Measurements from ENCODE around the gene GRPEL1. TPM values are rescaled to one million over a fixed set of nuclear protein-coding genes. Genes with fewer than 3 reads are reported as not detected.

Gene GRPEL1
- total RNA-seq, 3 donors from 2014 or later, result 129 to 146 (median 136) TPM

DNA sequence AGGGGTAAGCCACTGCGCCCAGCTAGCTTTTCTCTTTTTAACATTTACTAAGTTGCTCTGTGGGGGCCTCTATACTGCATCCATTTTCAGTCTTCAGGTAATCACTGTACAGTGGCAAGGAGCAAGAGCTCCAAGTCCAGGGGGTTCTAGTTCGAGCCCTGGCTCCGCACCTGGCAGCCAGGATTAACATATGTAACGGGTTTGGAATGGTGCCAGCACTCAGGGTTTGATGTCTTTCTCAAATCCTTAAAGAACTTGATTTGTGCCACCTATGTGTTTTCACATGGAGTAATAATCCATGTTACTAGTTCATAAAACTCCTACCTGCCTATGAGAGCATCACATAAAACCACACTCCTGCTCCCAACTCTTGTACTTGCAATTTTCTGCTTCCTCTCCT is 4.5 kb downstream of the GRPEL1 start:
- no peaks in the 10 kb centered on the region for H3K9me3 Mint-ChIP-seq
- DNase-seq (no peak), ATAC-seq (no peak)
- no peaks in the 10 kb centered on the region for H3K27me3 Mint-ChIP-seq (ENCODE audit: low read depth)
- peaks cover 34% of the 10 kb centered on the region for H3K36me3 Mint-ChIP-seq (ENCODE audit: insufficient read depth)
- peaks cover 35% of the 10 kb centered on the region for H3K4me1 Mint-ChIP-seq (ENCODE audit: low read depth)
- no peak overlapping the region for H3K4me3 Mint-ChIP-seq

- Mint-ChIP-seq H3K9me3 (no peaks in the 10 kb centered on the region), H3K4me1 (ENCODE audit: low read depth) (peaks cover 33% of the 10 kb centered on the region), H3K27me3 (ENCODE audit: low read depth) (no peaks in the 10 kb centered on the region), H3K4me3 (no peak overlapping the region), H3K36me3 (ENCODE audit: insufficient read depth) (peaks cover 35% of the 10 kb centered on the region)
- ATAC-seq (no peak), DNase-seq (no peak)
Observed at GRCh38 chr4:7062816-7063215, 5.0 kb downstream of the GRPEL1 start.

DNA sequence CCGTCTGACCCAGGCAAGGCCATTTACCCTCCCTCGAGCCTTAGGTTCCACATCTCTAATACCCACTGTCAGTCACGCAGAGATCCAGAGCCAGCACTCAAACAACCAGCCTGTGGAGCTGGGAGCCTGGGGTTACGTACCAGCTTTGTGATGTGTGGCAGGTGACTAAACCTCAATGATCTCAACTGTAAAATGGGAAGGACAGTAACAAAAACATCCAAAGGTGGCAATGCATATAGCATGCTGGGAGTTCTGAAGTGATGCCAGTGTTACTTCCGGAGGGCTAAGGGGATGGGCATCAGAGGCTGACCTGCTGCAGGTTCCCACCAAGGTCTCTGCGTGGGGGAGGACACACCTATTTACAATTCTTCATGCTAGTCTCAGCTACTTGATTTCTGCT is 6.0 kb downstream of the GRPEL1 start:
- no peaks in the 10 kb centered on the region for H3K9me3 Mint-ChIP-seq
- no peaks in the 10 kb centered on the region for H3K27me3 Mint-ChIP-seq (ENCODE audit: low read depth)
- ATAC-seq, result no peak
- peaks cover 27% of the 10 kb centered on the region for H3K4me1 Mint-ChIP-seq (ENCODE audit: low read depth)
- H3K36me3 Mint-ChIP-seq (ENCODE audit: insufficient read depth), result peaks cover 35% of the 10 kb centered on the region
- DNase-seq, result no peak
- no peak overlapping the region for H3K4me3 Mint-ChIP-seq

GRCh38 chr4:7060346-7061150 is 7.3 kb downstream of the GRPEL1 start:
- Mint-ChIP-seq H3K36me3 (ENCODE audit: insufficient read depth) (peaks cover 38% of the 10 kb centered on the region), H3K4me3 (no peak overlapping the region)

DNA sequence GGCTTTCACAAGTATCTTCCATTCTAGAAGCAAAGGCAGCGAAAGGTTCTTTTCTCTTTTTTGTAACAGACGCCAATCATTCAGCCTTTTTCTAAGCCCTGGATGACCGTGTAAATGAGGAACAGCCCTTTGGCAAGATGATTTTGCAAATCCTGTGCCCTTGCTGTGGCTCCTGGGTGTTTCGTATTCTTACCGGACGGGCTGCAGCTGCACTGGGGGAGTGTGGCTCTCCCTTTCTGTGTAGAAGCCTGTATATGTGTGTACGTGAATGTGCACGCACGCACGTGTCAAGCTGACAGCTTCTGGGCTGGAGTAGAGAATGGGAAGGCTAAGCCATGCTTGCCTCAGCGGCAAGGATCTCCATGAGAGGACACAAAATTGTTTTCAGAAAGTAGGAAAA is 8.2 kb downstream of the GRPEL1 start:
- Mint-ChIP-seq H3K9me3 (no peaks in the 10 kb centered on the region), H3K4me1 (ENCODE audit: low read depth) (peaks cover 8% of the 10 kb centered on the region), H3K27me3 (ENCODE audit: low read depth) (no peaks in the 10 kb centered on the region), H3K4me3 (no peak overlapping the region), H3K36me3 (ENCODE audit: insufficient read depth) (peaks cover 42% of the 10 kb centered on the region)
- DNase-seq, result no peak
- no peak for ATAC-seq

More at GRCh38 chr4:7060346-7061150, 7.3 kb downstream of the GRPEL1 start:
- Mint-ChIP-seq H3K9me3 (no peaks in the 10 kb centered on the region), H3K4me1 (ENCODE audit: low read depth) (peaks cover 15% of the 10 kb centered on the region), H3K27me3 (ENCODE audit: low read depth) (no peaks in the 10 kb centered on the region)
- ATAC-seq (no peak), DNase-seq (no peak)

DNA sequence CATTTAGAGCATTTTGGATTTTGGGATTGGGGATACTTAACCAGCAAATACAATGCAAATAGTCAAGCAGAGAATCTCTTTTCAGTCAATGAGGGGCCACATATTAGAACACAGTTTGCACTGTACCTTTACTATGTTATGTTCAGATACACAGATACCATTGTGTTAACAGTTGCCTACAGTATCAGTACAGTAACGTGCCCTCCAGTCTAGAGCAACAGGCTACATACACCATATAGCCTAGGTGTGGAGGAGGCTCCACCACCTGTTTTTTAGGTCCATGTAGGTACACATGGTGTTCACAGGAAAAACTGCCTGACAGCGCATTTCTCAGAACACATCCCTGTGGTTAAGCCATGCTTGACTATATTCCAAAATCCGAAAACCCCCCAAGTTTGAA is 9.1 kb downstream of the GRPEL1 start:
- H3K4me1 Mint-ChIP-seq (ENCODE audit: low read depth), result peaks cover 4% of the 10 kb centered on the region
- no peaks in the 10 kb centered on the region for H3K27me3 Mint-ChIP-seq (ENCODE audit: low read depth)
- ATAC-seq, result no peak

GRCh38 chr4:7055990-7056325 is 11.9 kb downstream of the GRPEL1 start:
- Mint-ChIP-seq H3K4me1 (ENCODE audit: low read depth) (peaks cover 12% of the 10 kb centered on the region), H3K4me3 (no peak overlapping the region), H3K9me3 (no peaks in the 10 kb centered on the region)

More for the DNA sequence above, 9.1 kb downstream of the GRPEL1 start:
- Mint-ChIP-seq H3K36me3 (ENCODE audit: insufficient read depth) (peaks cover 46% of the 10 kb centered on the region), H3K9me3 (no peaks in the 10 kb centered on the region), H3K4me3 (no peak overlapping the region)
- DNase-seq, result no peak

DNA sequence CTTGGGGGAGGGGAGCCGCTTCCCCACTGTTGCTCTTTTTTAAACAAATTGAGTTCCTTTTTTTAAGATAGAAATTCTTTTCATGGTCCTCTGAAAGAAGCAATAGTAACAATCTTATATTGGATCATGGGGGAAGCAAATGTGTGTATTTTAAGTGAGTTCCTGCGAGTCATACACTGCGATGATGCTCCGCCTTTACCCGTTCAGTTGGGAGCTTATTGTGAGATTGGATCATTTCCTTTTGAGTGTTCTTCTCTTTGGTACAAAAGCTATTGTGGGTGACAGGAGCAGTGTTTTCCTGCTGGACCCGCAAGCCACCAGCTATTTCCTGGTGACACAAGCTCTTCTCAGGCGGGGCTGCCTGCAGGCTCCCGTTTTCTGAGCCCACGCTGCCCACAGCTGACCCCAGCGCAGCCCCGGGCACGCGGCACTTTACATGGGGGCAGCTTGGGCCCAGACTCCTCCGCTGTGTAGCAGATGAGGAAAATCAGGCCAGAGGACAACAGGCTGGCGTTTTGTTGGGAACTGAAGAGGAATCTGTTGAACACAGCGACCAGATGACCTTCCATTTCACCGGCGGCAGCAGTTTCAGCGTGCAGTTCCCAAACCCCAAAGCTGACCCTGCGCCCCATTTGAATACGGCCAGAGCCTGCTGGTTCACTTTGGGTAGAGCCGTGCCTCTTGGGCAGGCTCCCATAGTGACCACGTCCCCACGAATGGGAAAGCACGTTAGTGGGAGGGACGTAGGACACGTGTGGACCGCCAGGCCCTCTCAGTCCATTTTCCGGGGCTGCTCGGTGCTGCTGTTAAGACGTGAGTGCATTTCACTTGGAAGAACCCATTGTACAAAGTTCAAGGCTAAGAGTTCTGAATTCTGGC is 12.5 kb downstream of the GRPEL1 start:
- Mint-ChIP-seq H3K27me3 (ENCODE audit: low read depth) (no peaks in the 10 kb centered on the region), H3K4me1 (ENCODE audit: low read depth) (peaks cover 16% of the 10 kb centered on the region), H3K36me3 (ENCODE audit: insufficient read depth) (peaks cover 26% of the 10 kb centered on the region), H3K4me3 (no peak overlapping the region), H3K9me3 (no peaks in the 10 kb centered on the region)
- ATAC-seq (no peak), DNase-seq (no peak)

More at GRCh38 chr4:7055990-7056325, 11.9 kb downstream of the GRPEL1 start:
- H3K27me3 Mint-ChIP-seq (ENCODE audit: low read depth), result no peaks in the 10 kb centered on the region
- ATAC-seq (no peak), DNase-seq (no peak)
- peaks cover 27% of the 10 kb centered on the region for H3K36me3 Mint-ChIP-seq (ENCODE audit: insufficient read depth)

- peaks cover 23% of the 10 kb centered on the region for H3K4me1 Mint-ChIP-seq (ENCODE audit: low read depth)
- ATAC-seq (no peak), DNase-seq (no peak)
- no peaks in the 10 kb centered on the region for H3K9me3 Mint-ChIP-seq
- peaks cover 24% of the 10 kb centered on the region for H3K36me3 Mint-ChIP-seq (ENCODE audit: insufficient read depth)
- H3K27me3 Mint-ChIP-seq (ENCODE audit: low read depth), result no peaks in the 10 kb centered on the region
- H3K4me3 Mint-ChIP-seq, result no peak overlapping the region
Observed at GRCh38 chr4:7054106-7054880, 13.6 kb downstream of the GRPEL1 start.

DNA sequence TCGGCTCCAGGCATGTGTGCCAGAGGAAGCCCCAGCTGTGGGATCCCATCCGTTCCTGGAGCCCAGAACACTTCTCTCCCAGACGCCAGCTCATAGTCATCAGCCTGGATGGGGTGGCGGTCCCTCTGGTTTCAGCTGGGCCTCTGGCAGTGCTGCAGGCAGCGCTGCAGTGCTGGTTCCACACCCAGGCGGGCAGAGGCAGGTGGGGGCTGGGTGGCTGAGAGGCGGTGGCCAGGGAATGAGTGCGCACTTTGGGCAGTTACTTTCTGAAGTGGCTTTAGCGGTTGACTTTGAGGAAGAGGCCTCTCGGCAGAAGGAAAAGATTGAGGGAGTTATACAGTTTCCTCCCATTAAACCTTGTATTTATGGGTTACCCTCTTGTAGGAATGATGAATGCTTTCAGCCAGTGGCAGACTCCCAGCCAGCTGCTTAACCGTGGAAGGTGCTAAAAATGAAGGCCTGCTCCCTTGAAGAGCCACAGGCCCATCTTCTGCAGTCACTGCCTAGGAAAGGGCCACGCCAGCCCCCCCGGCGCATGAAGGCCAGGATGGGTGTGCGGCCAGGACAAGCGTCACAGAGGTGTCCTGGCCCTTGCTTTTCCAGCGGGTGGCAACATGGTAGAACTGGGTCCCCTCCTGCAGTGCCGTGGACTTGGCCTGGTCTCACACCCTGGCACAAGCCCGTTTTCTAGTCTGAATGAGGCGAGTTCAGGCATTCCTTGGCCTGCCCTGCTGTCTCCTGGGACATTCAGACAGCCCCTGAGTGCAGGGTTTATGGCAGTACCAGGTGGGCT is 14.7 kb downstream of the GRPEL1 start:
- H3K4me1 Mint-ChIP-seq (ENCODE audit: low read depth), result peaks cover 28% of the 10 kb centered on the region
- H3K27me3 Mint-ChIP-seq (ENCODE audit: low read depth), result no peaks in the 10 kb centered on the region
- no peak overlapping the region for H3K4me3 Mint-ChIP-seq
- peaks cover 24% of the 10 kb centered on the region for H3K36me3 Mint-ChIP-seq (ENCODE audit: insufficient read depth)
- H3K9me3 Mint-ChIP-seq, result no peaks in the 10 kb centered on the region
- ATAC-seq (peak in 1 of 2 donors; percentile 38), DNase-seq (no peak)

DNA sequence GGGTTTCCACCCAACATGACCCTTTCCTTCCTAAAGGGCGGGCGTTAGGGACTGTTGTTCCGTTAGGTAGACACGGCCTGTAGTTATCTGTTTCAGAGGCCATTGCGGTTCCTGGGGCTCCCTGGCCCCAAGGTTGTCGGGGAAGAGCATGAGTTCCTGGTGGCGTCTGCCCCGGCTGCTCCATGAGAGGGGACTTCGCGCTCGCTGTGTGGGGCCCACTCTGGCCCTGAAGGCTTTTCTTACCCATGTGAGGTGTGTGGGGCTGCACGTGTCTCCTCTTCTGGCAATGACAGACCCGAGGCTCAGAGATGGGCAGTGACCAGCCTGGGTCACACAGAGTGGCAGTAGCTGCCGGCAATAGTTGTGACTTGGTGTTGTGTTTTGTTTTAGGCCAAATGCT is 15.6 kb downstream of the GRPEL1 start:
- no peak for DNase-seq
- Mint-ChIP-seq H3K9me3 (no peaks in the 10 kb centered on the region), H3K36me3 (ENCODE audit: insufficient read depth) (peaks cover 24% of the 10 kb centered on the region)

GRCh38 chr4:7051905-7052304 is 16.0 kb downstream of the GRPEL1 start:
- ATAC-seq, result no peak
- H3K36me3 Mint-ChIP-seq (ENCODE audit: insufficient read depth), result peaks cover 24% of the 10 kb centered on the region
- no peak overlapping the region for H3K4me3 Mint-ChIP-seq
- peaks cover 38% of the 10 kb centered on the region for H3K4me1 Mint-ChIP-seq (ENCODE audit: low read depth)
- H3K27me3 Mint-ChIP-seq (ENCODE audit: low read depth), result no peaks in the 10 kb centered on the region
- H3K9me3 Mint-ChIP-seq, result no peaks in the 10 kb centered on the region
- no peak for DNase-seq

More for the DNA sequence above, 15.6 kb downstream of the GRPEL1 start:
- Mint-ChIP-seq H3K4me3 (peak overlapping the region; percentile 19), H3K27me3 (ENCODE audit: low read depth) (no peaks in the 10 kb centered on the region), H3K4me1 (ENCODE audit: low read depth) (peaks cover 34% of the 10 kb centered on the region)
- ATAC-seq, result no peak

DNA sequence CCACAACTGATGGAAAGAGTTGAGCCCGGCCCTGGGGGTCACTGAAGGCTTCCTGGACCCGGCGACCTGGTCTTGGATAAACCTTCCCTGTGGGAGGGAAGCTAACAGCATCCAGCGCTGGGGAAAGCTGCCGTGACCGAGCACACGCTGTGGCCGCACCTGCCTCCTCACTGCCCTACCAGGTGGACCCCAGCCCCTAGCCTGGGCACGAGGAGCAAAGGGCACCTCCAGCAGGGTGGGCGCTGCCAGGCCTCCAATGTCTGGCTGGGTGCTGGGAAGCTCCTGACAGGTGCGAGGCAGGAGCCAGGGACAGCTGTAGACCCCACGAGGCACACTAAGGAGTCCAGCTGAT is 16.7 kb downstream of the GRPEL1 start:
- Mint-ChIP-seq H3K36me3 (ENCODE audit: insufficient read depth) (peaks cover 23% of the 10 kb centered on the region), H3K27me3 (ENCODE audit: low read depth) (no peaks in the 10 kb centered on the region), H3K4me3 (no peak overlapping the region), H3K4me1 (ENCODE audit: low read depth) (peaks cover 46% of the 10 kb centered on the region), H3K9me3 (no peaks in the 10 kb centered on the region)
- no peak for ATAC-seq
- DNase-seq, result no peak
